Spleen (tissue), 11 donors: ENCODE data around the gene NCAPD3. TPM values are rescaled to one million over a fixed set of nuclear protein-coding genes. Genes with fewer than 3 reads are reported as not detected.

ENCODE experiments used
- DNase-seq: peaks from one replicate; pipeline ENCODE4 v3.0.0-alpha.2; 2020
- H3K27ac ChIP-seq, 8 donors: fragments of 200-600 bp; sonication (generic) in 7 of 8; 1 replicate in 4 of 8; 2 replicates in 4 of 8; pipeline versions ENCODE4 v1.5.0 to v1.8.0; 2016 to 2021; ENCODE audit warnings: inconsistent platforms in 4 of 8, mild to moderate bottlenecking in 4 of 8, moderate library complexity in 1 of 8
- H3K27me3 ChIP-seq, 7 donors: fragments of 200-600 bp; sonication (generic) in 6 of 7; replicated peaks in 1 of 7; 1 replicate in 4 of 7; 2 replicates in 3 of 7; pipeline versions ENCODE4 v1.5.0 to v1.8.0; 2016 to 2021; ENCODE audit warnings: inconsistent platforms in 3 of 7, mild to moderate bottlenecking in 1 of 7
- H3K36me3 ChIP-seq, 6 donors: fragments of 200-600 bp; sonication (generic) in 5 of 6; 1 replicate in 4 of 6; 2 replicates in 2 of 6; pipeline versions ENCODE4 v1.5.0 to v1.8.0; 2016 to 2021; ENCODE audit warnings: inconsistent platforms in 2 of 6
- H3K4me1 ChIP-seq, 6 donors: fragments of 200-600 bp; sonication (generic) in 5 of 6; 1 replicate in 3 of 6; 2 replicates in 3 of 6; pipeline versions ENCODE4 v1.5.0 to v1.8.0; 2016 to 2021; ENCODE audit warnings: inconsistent platforms in 3 of 6
- H3K4me3 ChIP-seq, 8 donors: fragments of 200-600 bp; sonication (generic) in 7 of 8; 1 replicate in 4 of 8; 2 replicates in 4 of 8; pipeline versions ENCODE4 v1.5.0 to v1.8.0; 2016 to 2021; ENCODE audit warnings: inconsistent platforms in 4 of 8, mild to moderate bottlenecking in 4 of 8, moderate library complexity in 2 of 8
- H3K9me3 ChIP-seq, 8 donors: fragments of 200-600 bp; sonication (generic) in 7 of 8; 1 replicate in 4 of 8; 2 replicates in 4 of 8; pipeline versions ENCODE4 v1.5.0 to v1.8.0; 2016 to 2021; ENCODE audit warnings: inconsistent platforms in 4 of 8
- CTCF ChIP-seq, 11 experiments: fragments of 200-600 bp in 7 of 11; fragments of 450-650 bp in 4 of 11; sonication (generic) in 4 of 11; IDR thresholded peaks in 8 of 11; conservative IDR thresholded peaks in 3 of 11; 1 replicate in 7 of 11; 2 replicates in 4 of 11; pipeline versions ENCODE4 v1.4.0 to v1.8.0; 2016 to 2021; ENCODE audit warnings: antibody characterized with exemption in 11 of 11, inconsistent platforms in 4 of 11, mild to moderate bottlenecking in 1 of 11
- POLR2A ChIP-seq, 3 donors: fragments of 450-650 bp; IDR thresholded peaks; one replicate each; pipeline ENCODE4 v1.5.1; 2017; ENCODE audit warnings: antibody characterized with exemption in 3 of 3, mild to moderate bottlenecking in 1 of 3
- POLR2AphosphoS5 ChIP-seq, 3 donors: sonication (generic); formaldehyde crosslinking; IDR thresholded peaks; one replicate each; pipeline ENCODE4 v1.5.1; 2017; ENCODE audit warnings: antibody characterized with exemption in 3 of 3
- WGBS, 5 donors: extraction: QIAGEN DNeasy Blood & Tissue Kit in 3 of 5; methylation state at CpG; one replicate each; pipeline versions ENCODE4 v1.1.5 to v1.1.7; 2013 to 2018; 5-methylcytosine and 5-hydroxymethylcytosine counted together
- intact Hi-C: fragments of 100-400 bp; cut with DNase I; formaldehyde crosslinking; loops from one replicate; pipeline ENCODE4 v1.15.0; 2023; ENCODE audit warnings: low total_unique reads
- polyA plus RNA-seq, 3 donors: library from polyadenylated mRNA; stranded (reverse); fragments of 200-250 nt; gene quantifications; one replicate each; pipeline ENCODE4 v1.2.1, GENCODE V29; 2013
- total RNA-seq, 7 donors: library from RNA; depleted of rRNA in 3 of 7; stranded (reverse); fragments of >200 nt in 3 of 7; fragmentation: NEBNext Ultra II Directional in 4 of 7; extraction: Animal tissue kit (Norgen Biotek cat#: 25700) in 4 of 7; gene quantifications; one replicate each; pipeline versions ENCODE4 v1.1.0 to v1.2.1, GENCODE V29; 2016 to 2021
- donor health status: healthy with polysubstance abuse.
- donor health status: DM: no; HTN: no; CAD: no; lungs with moderate emphysema.
- donor health status: DM: no; HTN: no; CAD: no.
- donor health status: Bipolar disorder and iron deficiency.
- donor health status: healthy.
- donor health status: DM: no; HTN: no; CAD: no.
- donor health status: DM: yes; HTN: yes; CAD: no.

NCAPD3 gene
- total and polyA plus RNA-seq, 10 donors, result 3.0 to 33.0 (median 22.1) TPM

DNA sequence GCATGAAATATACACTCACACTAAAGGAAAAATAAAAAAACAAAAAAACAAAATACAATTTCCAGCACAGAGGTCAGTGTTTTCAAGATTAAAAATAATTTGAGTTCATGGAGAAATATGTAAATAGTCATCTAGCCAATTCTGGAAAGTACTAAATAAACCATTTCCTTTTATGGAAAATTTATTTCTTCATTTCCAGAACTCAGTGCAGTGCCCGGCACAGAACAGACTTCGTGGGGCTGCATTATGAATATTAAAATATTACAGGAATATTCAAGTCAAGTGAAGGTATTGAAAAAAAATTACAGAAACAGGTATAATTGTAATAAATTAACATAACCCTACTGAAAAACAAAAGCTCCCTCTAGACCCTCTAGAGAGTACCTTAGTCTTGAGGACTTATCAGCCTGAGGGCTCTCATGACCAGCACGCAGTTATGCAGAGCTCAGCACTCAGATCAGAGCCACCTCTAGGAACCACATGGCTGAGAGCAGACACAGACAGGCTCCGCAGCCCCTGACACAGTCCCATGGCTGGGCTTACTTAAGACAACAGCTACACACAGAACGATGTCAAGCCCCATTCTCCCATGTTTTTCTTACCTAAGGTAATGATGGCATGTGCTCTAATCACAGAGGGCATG, 45.6 kb downstream of the NCAPD3 start:
- H3K9me3 ChIP-seq, result no peaks in the 10 kb centered on the region
- no peaks in the 10 kb centered on the region for H3K4me1 ChIP-seq
- 76 to 93% (median 84%) methylated on average over 5 of the region's 5 CpGs for WGBS, 5 donors
- no peaks in the 10 kb centered on the region for H3K27me3 ChIP-seq
- DNase-seq, result no peak
- H3K27ac ChIP-seq, result no peak overlapping the region
- TF ChIP-seq POLR2A (IDR thresholded peaks at IDR 0.05) (no peak), CTCF (IDR thresholded peaks at IDR 0.05 in 8 of 11, conservative IDR thresholded peaks at IDR 0.05 in 3 of 11) (no peak), POLR2AphosphoS5 (IDR thresholded peaks at IDR 0.05) (no peak)
- H3K4me3 ChIP-seq, result no peak overlapping the region
- H3K36me3 ChIP-seq, result peaks cover 0 to 100% (median 53%) of the 10 kb centered on the region in 6 donors
- intact Hi-C loops, result no loop called here

DNA sequence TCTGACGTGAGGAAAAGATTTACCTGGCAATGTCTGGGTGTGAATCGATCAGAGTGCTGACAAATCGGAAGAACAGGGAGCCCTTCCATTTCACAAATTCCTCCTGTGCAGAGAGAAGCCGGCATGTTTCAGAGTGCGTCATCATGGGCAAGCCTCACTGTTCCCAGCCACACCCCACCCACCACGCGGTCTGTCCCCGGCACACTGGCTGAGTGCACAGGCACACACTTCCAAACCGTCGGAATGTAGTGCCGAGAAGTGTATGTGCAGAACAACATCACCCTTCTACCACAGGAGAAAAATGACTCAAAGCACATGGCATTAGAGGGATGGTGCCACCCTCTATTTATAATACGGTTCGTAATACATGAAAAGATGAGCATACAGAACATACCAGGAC, 47.5 kb downstream of the NCAPD3 start:
- Histone ChIP-seq H3K27ac (no peak overlapping the region), H3K4me3 (no peak overlapping the region), H3K27me3 (no peaks in the 10 kb centered on the region), H3K9me3 (no peaks in the 10 kb centered on the region), H3K36me3 (peaks cover 0 to 100% (median 59%) of the 10 kb centered on the region in 6 donors), H3K4me1 (no peaks in the 10 kb centered on the region)
- intact Hi-C loops, result no loop called here
- WGBS, 5 donors, result 94 to 99% (median 96%) methylated on average over 13 of the region's 13 CpGs
- DNase-seq, result no peak
- TF ChIP-seq POLR2A (IDR thresholded peaks at IDR 0.05) (no peak), POLR2AphosphoS5 (IDR thresholded peaks at IDR 0.05) (no peak), CTCF (IDR thresholded peaks at IDR 0.05 in 8 of 11, conservative IDR thresholded peaks at IDR 0.05 in 3 of 11) (no peak)

- no peak for DNase-seq
- Histone ChIP-seq H3K4me1 (no peaks in the 10 kb centered on the region), H3K36me3 (peaks cover 0 to 100% (median 58%) of the 10 kb centered on the region in 6 donors), H3K27ac (no peak overlapping the region), H3K9me3 (no peaks in the 10 kb centered on the region), H3K4me3 (no peak overlapping the region), H3K27me3 (no peaks in the 10 kb centered on the region)
- intact Hi-C loops, result no loop called here
- TF ChIP-seq POLR2A (IDR thresholded peaks at IDR 0.05) (no peak), POLR2AphosphoS5 (IDR thresholded peaks at IDR 0.05) (no peak), CTCF (IDR thresholded peaks at IDR 0.05 in 8 of 11, conservative IDR thresholded peaks at IDR 0.05 in 3 of 11) (no peak)
- 93 to 100% (median 97%) methylated on average over 5 of the region's 5 CpGs for WGBS, 5 donors
Measured at GRCh38 chr11:134173296-134173695, 50.5 kb downstream of the NCAPD3 start.

- no peak overlapping the region for H3K27ac ChIP-seq
- H3K27me3 ChIP-seq, result no peaks in the 10 kb centered on the region
- DNase-seq, result no peak
- H3K4me1 ChIP-seq, result no peaks in the 10 kb centered on the region
- H3K9me3 ChIP-seq, result no peaks in the 10 kb centered on the region
- no peak for TF ChIP-seq POLR2AphosphoS5 (IDR thresholded peaks at IDR 0.05)
- TF ChIP-seq CTCF (IDR thresholded peaks at IDR 0.05 in 8 of 11, conservative IDR thresholded peaks at IDR 0.05 in 3 of 11), result no peak
- no peak for TF ChIP-seq POLR2A (IDR thresholded peaks at IDR 0.05)
- intact Hi-C loops, result no loop called here
- 95 to 98% (median 97%) methylated on average over 10 of the region's 10 CpGs for WGBS, 5 donors
- no peak overlapping the region for H3K4me3 ChIP-seq
- H3K36me3 ChIP-seq, result peaks cover 0 to 100% (median 53%) of the 10 kb centered on the region in 6 donors
Measured at GRCh38 chr11:134171951-134172350, 51.8 kb downstream of the NCAPD3 start.
